Neutrophil (primary cell): ENCODE results near the gene POLK.

Source experiments
- H3K27ac ChIP-seq: fragments of 200-600 bp; sonication (generic); 2 replicates; pipeline ENCODE4 v1.5.1; 2016; ENCODE audit warnings: mild to moderate bottlenecking, moderate library complexity
- H3K27me3 ChIP-seq: fragments of 200-600 bp; sonication (generic); 2 replicates; pipeline ENCODE4 v1.6.0; 2016; ENCODE audit warnings: mild to moderate bottlenecking
- H3K36me3 ChIP-seq: fragments of 200-600 bp; sonication (generic); 2 replicates; pipeline ENCODE4 v1.5.1; 2017
- H3K4me1 ChIP-seq, 2 experiments: fragments of 200-600 bp in 1 of 2; sonication (generic) in 1 of 2; 1 replicate in 1 of 2; 2 replicates in 1 of 2; pipeline versions ENCODE4 v1.5.1 to v1.6.1; 2013 to 2016; ENCODE audit warnings: low read depth in 1 of 2, low read length in 1 of 2, mild to moderate bottlenecking in 1 of 2, moderate library complexity in 1 of 2; ENCODE audit not compliant: control insufficient read depth in 1 of 2, insufficient read depth in 1 of 2
- H3K4me3 ChIP-seq, 2 experiments: fragments of 200-600 bp in 1 of 2; sonication (generic) in 1 of 2; 1 replicate in 1 of 2; 2 replicates in 1 of 2; pipeline ENCODE4 v1.5.1; 2013 to 2016; ENCODE audit warnings: low read depth in 1 of 2, low read length in 1 of 2, mild to moderate bottlenecking in 1 of 2, moderate library complexity in 1 of 2
- H3K9me3 ChIP-seq: fragments of 200-600 bp; sonication (generic); 2 replicates; pipeline ENCODE4 v1.5.1; 2016
- TF ChIP-seq, protein P1 (sequence below): fragments of 200-600 bp; sonication (generic); IDR thresholded peaks from 2 replicates; pipeline ENCODE4 v1.5.1; 2016; ENCODE audit warnings: antibody characterized with exemption

POLK gene

DNA sequence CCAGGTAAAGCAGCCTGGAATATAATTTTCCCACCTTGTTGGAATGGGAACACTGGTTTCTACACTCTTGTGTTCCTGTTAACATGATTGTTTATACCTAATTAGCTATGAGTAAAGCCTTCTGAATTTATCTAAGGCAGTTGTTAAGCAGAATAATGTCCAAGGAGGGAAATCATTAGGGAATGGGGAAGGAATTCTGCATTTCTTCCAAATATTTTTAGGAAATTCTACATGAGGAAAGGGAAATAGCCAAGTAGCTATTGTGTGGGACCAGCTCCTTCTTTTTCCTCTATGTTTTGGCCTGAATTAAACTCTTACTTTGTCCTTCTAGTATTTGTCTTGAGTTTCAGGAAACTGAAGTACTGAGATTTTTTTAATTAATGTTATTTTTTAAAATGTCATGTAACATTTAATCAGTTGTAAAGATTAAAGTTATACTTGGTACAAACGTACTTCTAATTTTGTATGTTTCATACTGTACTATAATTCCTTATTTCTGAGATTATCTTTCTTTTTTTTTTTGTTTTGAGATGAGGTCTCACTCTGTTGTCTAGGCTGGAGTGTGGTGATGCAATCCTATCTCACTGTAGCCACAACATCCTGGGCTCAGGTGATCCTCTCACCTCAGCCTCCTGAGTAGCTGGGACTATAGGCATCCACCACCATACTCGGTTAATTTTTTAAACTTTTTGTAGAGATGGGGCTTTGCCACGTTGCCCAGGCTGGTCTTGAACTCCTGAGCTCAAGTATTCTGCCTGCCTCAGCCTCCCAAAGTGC is 128.0 kb downstream of the POLK start:
- H3K9me3 ChIP-seq: no peaks in the 10 kb centered on the region
- H3K4me3 ChIP-seq: no peak overlapping the region
- H3K36me3 ChIP-seq: no peaks in the 10 kb centered on the region
- no peaks in the 10 kb centered on the region for H3K4me1 ChIP-seq
- TF ChIP-seq, protein P1, sequence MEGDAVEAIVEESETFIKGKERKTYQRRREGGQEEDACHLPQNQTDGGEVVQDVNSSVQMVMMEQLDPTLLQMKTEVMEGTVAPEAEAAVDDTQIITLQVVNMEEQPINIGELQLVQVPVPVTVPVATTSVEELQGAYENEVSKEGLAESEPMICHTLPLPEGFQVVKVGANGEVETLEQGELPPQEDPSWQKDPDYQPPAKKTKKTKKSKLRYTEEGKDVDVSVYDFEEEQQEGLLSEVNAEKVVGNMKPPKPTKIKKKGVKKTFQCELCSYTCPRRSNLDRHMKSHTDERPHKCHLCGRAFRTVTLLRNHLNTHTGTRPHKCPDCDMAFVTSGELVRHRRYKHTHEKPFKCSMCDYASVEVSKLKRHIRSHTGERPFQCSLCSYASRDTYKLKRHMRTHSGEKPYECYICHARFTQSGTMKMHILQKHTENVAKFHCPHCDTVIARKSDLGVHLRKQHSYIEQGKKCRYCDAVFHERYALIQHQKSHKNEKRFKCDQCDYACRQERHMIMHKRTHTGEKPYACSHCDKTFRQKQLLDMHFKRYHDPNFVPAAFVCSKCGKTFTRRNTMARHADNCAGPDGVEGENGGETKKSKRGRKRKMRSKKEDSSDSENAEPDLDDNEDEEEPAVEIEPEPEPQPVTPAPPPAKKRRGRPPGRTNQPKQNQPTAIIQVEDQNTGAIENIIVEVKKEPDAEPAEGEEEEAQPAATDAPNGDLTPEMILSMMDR: no peak
- H3K27ac ChIP-seq: no peak overlapping the region
- no peaks in the 10 kb centered on the region for H3K27me3 ChIP-seq

DNA sequence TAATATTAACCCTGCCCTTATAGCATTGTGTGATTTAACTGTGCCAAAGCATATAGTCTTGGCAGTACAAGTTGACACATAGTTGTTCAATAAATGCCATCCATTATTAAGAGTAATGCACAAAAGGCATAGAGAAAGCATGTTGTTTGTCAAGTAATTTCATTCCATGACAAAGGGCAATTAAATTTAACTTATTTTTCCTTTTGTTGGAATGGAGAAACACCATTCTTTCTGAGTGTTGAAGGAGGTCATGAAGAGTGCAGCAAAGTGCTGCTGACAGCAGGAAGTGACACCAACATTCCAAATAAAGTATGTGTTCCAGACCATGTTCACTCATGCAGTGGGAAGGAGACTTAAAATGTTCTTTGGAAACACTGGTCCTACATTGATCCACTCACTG is 128.7 kb downstream of the POLK start:
- Histone ChIP-seq H3K36me3 (no peaks in the 10 kb centered on the region), H3K9me3 (no peaks in the 10 kb centered on the region), H3K4me1 (no peaks in the 10 kb centered on the region), H3K4me3 (no peak overlapping the region), H3K27ac (no peak overlapping the region), H3K27me3 (no peaks in the 10 kb centered on the region)
- TF ChIP-seq, protein P1: no peak

DNA sequence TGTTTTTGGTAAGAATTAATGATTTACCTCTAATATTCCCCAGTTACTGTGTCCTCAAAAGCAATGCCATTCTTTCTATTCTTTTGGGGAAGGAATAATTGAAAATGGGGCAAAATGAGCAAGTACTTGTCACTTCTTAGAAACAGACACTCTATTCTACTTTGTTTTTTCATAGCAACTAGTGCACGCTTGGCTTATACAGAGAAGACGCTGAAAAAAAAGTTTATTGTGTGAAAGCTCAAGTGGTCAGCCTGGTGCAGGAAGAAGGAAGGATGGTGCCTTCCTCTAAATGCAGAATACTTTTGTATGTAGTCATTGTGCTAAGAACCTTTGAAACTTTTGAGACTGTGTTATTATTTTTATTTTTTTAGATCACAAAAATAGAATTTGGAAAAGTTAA is 129.1 kb downstream of the POLK start:
- Histone ChIP-seq H3K27me3 (no peaks in the 10 kb centered on the region), H3K9me3 (no peaks in the 10 kb centered on the region), H3K27ac (no peak overlapping the region), H3K4me3 (no peak overlapping the region), H3K36me3 (no peaks in the 10 kb centered on the region), H3K4me1 (no peaks in the 10 kb centered on the region)
- TF ChIP-seq, protein P1: no peak

DNA sequence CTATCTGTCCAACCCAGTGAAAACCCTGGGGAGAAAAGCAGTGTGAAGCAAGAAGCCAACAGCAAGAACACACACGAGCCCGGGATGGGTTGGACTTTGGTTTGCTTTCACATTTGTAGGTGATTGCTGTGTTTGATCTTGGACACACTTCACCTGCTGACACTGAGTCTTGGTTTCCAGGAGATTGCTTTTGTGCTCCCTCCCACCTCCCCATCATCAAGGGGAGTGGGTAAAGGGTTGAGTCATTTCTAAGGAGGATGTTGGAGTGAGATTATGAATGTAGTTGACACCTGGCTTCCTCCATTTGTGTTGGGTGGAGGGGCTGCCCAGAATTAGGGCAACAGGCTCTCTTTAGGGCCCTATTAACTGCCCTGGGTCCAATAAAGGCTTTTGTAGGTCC is 137.0 kb downstream of the POLK start:
- Histone ChIP-seq H3K4me1 (no peaks in the 10 kb centered on the region), H3K36me3 (no peaks in the 10 kb centered on the region), H3K9me3 (no peaks in the 10 kb centered on the region), H3K4me3 (no peak overlapping the region), H3K27me3 (no peaks in the 10 kb centered on the region), H3K27ac (no peak overlapping the region)
- TF ChIP-seq, protein P1: no peak
